Activated CD4-positive, alpha-beta T cell treated with anti-CD3 and anti-CD28 coated beads, Interleukin-2, amount 50 U/mL, for 24 hours (primary cell): ENCODE results near the gene SRSF6.
"Not testable (repeated sequence)": the region's sequence is repeated elsewhere in the genome, so short reads cannot be mapped to it uniquely, and the experiment has no call there.

Source experiments
- DNase-seq, 2 donors: peaks; one replicate each; pipeline ENCODE4 v3.0.0-alpha.2; 2020; ENCODE audit warnings: low read depth in 1 of 2, low spot score in 1 of 2

Gene SRSF6

DNA sequence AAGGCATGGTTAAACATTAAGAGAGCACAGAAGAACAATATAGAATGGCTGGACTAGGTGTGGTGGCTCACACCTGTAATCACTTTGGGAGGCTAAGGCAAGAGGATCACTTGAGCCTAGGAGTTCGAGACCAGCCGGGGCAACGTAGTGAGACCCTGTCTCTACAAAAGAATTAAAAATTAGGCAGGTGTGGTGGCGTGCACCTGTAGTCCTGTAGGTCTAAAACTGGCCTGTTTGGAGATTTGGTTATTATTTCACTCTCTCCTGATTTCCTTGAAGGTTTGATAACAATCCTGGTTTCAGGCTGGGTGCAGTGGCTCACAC lies 15.6 kb downstream of the SRSF6 start:
- no peak for DNase-seq

DNA sequence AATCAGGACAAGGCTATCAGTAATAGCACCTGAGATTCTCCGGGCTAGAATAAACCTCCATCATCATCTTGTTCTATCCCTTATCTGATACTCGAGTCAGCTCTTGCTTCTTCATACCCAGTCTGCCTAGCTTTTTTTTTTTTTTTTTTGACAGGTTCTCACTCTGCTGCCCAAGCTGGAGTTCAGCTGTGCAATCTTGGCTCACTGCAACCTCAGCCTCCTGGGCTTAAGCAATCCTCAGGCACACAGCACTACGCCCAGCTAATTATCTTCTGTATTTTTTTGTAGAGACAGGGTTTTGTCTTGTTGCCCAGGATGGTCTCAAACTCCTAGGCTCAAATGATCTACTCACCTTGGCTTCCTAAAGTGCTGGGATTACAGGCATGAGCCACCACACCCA lies 19.5 kb downstream of the SRSF6 start:
- DNase-seq = no peak

DNA sequence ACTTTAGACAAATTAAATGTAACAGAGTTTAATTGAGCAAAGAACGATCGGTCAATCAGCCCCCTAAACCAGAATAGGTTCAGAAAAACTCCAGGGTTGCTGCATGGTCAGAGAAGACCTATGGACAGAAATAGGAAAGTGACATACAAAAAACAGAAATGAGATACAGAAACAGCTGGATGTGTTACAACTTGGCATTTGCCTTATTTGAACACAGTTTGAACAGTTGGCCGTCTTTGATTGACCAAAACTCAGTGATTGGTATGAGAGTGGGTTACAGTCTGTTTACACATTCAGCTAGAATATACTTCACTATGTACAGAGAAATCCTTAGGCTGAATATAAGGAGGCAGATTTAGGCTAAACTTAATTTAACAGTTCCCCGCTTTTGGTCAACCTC lies 19.9 kb downstream of the SRSF6 start:
- no peak for DNase-seq

DNA sequence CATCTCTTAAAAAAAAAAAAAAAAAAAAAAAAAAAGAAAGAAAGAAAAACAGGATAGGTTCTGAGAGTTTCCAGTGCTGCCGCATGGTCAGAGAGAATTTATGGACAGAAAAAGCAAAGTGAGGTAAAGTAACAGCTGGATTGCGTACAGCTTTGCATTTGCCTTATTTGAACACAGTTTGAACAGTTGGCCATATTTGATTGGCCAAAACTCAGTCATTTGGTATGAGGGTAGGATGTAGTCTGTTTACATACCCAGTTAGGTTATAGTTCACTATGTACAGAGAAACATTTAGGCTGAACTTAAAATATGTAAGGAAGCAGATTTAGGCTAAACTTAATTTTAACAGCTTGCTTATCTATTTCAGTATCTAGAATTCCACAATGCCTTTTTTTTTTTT lies 32.3 kb downstream of the SRSF6 start:
- no peak for DNase-seq

DNA sequence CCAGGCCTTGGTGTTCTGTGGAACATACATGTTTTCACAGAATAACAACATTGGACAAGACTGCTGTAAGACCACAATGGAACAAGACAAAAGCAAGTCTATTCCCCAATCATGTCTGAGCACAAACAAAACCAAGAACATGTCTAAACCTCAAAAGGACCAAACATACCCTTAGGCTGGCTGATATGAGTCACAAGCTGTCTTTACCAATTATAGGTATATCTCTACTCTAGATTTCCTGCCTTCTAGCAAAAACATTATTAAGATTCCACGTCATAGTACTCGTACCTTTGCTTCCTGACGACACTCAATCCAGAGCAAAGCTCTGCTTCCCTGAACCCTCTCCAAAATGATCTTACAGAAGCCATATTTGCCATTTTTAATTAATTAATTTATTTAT lies 34.4 kb downstream of the SRSF6 start:
- DNase-seq = no peak

DNA sequence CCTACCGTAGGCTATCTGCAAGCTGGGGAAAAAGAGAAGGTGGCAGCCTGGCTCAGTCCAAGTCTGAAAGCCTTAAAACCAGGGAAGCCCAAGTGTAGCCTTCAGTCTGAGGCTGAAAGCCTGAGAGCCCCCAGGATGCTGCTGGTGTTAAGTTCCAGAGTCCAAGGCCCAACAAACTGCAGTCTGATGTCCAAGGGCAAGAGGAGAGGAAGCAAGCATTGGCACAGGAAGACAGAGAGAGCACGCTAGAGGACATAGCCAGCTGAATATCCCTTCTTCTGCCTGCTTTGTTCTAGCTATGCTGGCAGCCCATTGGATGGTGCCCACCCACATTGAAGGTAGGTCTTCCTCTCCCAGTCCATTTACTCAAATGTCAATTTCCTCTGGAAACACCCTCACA lies 37.7 kb downstream of the SRSF6 start:
- no peak for DNase-seq

DNA sequence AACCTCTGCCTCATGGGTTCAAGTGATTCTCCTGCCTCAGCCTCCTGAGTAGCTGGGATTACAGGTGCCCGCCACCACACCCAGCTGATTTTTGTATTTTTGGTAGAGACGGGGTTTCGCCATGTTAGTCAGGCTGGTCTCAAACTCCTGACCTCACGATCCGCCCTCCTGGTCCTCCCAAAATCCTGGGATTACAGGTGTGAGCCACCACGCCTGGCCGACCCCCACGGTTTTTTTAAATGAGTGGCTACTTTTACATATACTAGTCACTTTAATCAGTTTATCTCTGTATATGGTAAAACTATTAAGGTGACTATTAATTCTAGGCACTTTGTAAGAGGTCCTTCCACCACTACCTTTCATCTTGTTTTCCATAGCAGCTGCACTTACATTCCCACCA lies 44.3 kb downstream of the SRSF6 start:
- DNase-seq = not testable (repeated sequence)

DNA sequence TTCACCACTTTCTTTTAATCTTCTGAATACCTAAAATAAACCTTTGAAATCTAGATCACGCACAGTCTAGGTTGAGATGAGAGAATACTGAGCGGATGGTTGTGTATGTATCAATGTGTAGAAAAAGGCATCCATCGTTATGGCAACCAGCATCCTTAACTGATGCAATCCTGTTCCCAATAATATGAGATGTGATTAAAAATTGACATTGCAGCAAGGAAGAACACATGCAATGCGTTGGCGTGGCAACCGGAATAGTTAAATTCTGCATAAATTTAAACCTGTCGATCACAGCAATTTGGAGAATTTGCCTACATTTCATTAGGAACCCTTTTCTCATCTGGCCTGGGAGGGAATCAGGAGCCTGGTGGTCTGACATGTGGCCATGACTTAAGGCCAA lies 48.5 kb downstream of the SRSF6 start:
- DNase-seq = no peak

DNA sequence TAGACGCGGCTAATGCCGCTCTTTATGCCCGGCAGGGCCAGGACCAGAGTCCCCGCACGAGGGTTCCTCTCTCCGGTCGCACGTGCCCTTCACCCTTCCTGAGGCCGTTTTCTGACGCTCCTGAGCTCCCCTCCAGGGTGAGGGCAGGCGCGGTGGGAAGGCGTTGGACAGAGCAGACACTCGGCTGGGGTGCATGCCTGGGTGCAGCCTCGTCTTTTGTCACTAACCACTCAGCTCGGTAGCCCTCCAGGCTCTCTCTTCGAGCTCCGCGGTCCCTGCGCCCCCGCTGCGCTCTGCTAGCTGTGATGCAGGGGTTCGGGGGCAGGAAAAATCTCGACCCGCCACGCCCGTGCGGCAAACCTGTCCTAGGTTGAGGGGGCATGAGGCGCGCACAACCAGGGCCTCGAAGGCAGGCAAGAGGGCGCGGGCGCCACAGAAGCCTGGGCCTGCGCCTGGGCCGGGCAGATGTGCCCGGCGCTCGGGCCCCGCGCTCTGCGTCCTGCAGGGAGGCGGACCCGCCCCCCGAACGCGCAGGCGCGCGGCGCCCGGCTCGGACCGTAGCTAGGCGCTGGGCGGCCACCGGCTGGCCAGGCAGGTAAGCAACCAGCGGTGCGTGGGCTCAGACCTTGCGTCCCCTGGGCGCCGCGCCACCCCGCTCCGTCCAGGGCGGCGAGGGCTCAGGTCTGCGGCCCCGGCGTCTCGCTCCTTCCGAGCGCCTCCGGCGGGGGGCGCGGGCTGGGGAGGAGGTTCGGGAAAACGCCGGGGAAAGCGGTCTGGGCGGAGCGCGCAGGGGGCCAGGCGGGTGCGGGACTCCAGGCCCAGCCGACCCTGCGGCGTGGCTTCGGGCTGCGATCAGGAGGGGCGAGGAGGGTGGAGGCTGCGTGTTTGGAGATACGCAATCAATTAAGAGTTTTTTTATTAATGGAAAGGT lies 49.7 kb downstream of the SRSF6 start, which contains the start of gene L3MBTL1:
TSS of gene L3MBTL1 (plus strand) at position 548 of the 931 bp plus-strand sequence. CDS start 5,807 bp downstream, outside the sequence.
- DNase-seq = no peak

DNA sequence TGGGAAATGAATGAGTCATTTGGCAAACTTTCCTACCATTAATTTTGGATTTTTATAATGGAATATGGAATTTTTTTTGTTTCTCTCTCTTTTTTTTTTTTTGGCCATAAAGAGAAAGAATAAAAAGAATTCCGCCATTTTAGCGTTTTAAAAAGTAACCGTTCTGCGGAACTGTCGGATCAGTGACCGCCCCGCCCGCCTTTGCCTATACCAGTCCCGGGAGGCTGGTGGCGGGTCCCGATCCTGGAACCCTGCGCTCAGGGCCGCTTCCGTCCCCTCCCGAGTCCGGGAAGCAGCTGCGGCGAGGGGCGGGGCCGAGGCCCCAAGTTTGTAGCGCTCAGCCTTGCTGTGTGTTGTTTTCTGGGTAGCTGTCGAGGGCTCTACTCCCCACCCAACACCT lies 50.4 kb downstream of the SRSF6 start:
- DNase-seq = no peak

DNA sequence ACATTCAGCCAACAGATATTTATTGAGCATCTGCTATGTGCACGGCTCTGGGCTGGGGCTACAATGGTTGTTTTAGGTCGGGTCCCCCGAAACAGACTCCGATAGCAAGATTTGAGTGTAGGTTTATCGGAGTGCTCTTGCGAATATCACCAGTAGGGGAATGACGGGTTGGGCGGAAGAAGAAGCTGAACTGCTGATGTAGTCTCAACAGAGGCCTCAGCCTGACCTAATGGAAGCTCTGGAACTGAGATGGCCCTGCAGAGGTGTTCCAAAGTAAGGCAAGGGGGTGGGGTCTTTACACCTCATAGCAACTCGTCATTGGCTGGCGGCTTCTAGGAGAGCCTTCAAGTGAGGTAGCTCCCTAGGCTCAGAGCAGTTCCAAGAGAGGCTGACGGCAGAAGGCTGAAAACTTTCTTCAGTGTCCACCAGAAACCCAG lies 50.9 kb downstream of the SRSF6 start:
- no peak for DNase-seq

DNA sequence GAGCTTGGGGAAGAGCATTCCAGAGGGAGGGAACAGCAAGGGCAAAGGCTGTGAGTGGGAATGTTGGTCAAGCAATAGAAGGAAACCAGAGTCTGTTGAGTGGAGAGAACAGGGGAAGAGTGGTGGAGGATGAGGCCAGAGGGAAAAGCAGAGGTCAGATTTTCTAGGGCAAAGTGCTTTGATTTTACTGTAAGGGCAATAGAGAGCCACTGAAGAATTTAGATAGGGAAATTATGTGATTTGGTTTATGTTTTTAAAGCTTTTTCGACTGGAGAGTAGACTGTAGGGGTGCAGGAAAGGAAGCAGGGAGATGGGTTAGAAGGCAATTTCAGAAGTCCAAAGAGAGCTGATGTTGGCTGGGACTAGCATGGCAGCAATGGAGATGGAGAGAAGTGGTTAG lies 54.2 kb downstream of the SRSF6 start:
- no peak for DNase-seq

DNA sequence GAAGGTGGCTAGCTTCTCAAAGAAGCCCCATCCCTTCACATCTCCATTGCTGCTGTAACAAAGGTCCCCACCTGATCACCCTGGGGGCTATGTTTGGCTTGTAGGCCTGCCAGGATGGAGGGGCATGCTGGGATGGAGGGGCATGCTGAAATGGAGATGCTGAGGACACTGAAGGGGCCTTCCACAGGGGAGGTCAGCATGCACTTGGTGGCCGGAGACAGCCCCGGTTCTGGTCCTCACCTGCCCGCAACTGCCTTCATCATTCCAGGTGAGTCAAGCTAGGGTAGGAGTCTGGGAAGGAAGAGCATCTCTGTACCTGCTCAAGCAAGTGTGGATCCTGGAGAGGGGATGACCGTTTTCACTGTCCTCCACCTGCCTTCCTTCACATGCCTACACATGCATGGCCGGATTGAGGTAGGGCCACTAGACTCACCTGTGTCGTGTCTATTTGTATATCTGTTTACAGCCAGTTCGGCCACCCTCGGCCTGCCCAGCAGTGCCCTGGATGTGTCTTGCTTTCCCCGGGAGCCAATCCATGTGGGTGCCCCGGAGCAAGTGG lies 55.8 kb downstream of the SRSF6 start:
- no peak for DNase-seq
